ENCODE data around the gene FHIT. TPM values are rescaled to one million over a fixed set of nuclear protein-coding genes. Genes with fewer than 3 reads are reported as not detected.

The FHIT gene
- total RNA-seq, 4 donors from 2014 or later, result 1.6 to 12.9 (median 7.8) TPM

DNA sequence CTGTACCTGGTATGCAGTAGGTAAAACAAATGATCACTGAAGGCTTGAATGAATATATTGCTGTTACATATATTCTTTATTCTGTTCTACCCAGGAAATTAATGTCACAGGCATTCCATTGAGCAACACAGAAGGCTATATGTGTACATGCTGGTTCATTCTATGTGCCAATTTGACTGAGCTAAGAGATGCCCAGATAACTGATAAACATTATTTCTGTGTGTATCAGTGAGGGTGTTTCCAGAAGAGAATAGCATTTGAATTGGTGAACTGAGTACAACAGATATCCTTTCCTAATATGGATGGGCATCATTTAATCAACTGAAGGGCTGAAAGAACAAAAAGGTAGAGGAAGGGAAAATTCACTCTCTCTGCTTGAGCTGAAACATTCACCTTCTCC lies 886.8 kb downstream of the FHIT start:
- no peak for DNase-seq (ENCODE audit: low spot score in 2 of 2)
- TF ChIP-seq POLR2A (IDR thresholded peaks at IDR 0.05), result no peak
- TF ChIP-seq EP300 (IDR thresholded peaks at IDR 0.05), result no peak
- TF ChIP-seq, protein P1, sequence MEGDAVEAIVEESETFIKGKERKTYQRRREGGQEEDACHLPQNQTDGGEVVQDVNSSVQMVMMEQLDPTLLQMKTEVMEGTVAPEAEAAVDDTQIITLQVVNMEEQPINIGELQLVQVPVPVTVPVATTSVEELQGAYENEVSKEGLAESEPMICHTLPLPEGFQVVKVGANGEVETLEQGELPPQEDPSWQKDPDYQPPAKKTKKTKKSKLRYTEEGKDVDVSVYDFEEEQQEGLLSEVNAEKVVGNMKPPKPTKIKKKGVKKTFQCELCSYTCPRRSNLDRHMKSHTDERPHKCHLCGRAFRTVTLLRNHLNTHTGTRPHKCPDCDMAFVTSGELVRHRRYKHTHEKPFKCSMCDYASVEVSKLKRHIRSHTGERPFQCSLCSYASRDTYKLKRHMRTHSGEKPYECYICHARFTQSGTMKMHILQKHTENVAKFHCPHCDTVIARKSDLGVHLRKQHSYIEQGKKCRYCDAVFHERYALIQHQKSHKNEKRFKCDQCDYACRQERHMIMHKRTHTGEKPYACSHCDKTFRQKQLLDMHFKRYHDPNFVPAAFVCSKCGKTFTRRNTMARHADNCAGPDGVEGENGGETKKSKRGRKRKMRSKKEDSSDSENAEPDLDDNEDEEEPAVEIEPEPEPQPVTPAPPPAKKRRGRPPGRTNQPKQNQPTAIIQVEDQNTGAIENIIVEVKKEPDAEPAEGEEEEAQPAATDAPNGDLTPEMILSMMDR (IDR thresholded peaks at IDR 0.05), result no peak
- Histone ChIP-seq H3K4me1 (no peaks in the 10 kb centered on the region), H3K9me3 (no peaks in the 10 kb centered on the region), H3K4me3 (no peak overlapping the region), H3K36me3 (no peaks in the 10 kb centered on the region), H3K27me3 (no peaks in the 10 kb centered on the region), H3K27ac (no peak overlapping the region)

DNA sequence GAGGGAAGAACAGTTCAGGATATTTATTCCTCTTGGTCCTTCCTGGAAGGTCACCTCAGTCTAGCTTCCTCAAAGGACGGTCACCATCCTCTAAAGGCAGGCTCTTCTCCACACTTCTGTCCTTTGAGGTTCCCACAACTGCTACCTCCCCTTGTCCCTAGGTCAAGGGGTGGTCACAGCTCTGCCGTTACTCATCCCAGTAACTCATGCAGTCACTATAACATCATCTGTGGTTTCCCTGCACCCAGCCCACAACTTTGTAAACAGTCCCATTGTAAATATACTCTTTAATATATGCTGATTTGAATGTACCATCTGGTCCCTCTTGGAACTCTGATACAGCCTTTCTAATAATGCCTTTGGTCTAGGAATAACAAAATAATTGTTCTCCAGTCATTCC lies 887.4 kb downstream of the FHIT start:
- TF ChIP-seq, protein P1 (IDR thresholded peaks at IDR 0.05), result no peak
- TF ChIP-seq EP300 (IDR thresholded peaks at IDR 0.05) (no peak), POLR2A (IDR thresholded peaks at IDR 0.05) (no peak)
- H3K4me3 ChIP-seq, result no peak overlapping the region
- no peak for DNase-seq (ENCODE audit: low spot score in 2 of 2)
- no peaks in the 10 kb centered on the region for H3K4me1 ChIP-seq
- WGBS, 2 donors, result 60 to 67% methylated on average over 2 of the region's 2 CpGs
- H3K9me3 ChIP-seq, result no peaks in the 10 kb centered on the region
- H3K36me3 ChIP-seq, result no peaks in the 10 kb centered on the region
- H3K27ac ChIP-seq, result no peak overlapping the region
- H3K27me3 ChIP-seq, result no peaks in the 10 kb centered on the region

DNA sequence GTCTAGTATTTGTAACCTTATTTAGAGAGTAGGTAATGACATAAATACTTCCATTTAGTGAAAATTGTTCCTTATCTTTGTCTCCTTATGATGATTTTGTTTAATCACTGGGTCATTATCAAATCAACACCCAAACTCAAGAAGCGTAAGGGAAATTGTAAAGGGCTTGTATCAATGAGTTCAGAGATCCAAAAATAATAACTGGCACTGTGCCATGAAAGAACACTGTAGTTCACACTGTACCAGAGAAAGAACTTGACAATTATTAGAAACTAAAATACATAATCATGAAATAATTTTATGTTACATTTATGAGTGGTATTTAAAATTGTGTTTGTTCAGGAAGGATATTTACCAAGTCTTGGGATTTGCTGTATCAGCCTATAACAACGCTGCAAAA lies 895.4 kb downstream of the FHIT start:
- H3K36me3 ChIP-seq, result no peaks in the 10 kb centered on the region
- H3K4me1 ChIP-seq, result no peaks in the 10 kb centered on the region
- no peak overlapping the region for H3K27ac ChIP-seq
- H3K9me3 ChIP-seq, result no peaks in the 10 kb centered on the region
- no peak for DNase-seq (ENCODE audit: low spot score in 2 of 2)
- H3K4me3 ChIP-seq, result no peak overlapping the region
- H3K27me3 ChIP-seq, result no peaks in the 10 kb centered on the region
- TF ChIP-seq EP300 (IDR thresholded peaks at IDR 0.05) (no peak), POLR2A (IDR thresholded peaks at IDR 0.05) (no peak)
- TF ChIP-seq, protein P1 (IDR thresholded peaks at IDR 0.05), result no peak
- WGBS, 2 donors, result 36 to 47% methylated on average over 2 of the region's 2 CpGs

DNA sequence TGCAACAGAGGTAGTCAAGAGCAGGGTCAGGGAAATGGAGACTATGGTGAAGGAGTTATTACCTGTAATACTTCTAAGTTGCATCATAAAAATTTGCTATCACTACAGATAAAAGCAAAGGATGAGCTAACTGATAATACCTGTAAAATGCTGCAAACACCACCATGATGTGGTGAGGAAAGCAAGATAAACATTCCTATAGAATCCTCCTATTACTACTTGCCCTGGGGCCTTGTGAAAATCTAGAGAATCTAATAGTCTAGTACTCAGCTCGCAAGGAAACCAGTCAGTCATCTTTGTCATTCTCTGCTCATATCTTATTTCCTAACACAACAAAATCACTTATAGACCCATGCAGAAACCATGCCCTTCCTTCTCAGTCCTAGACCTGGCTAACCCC lies 899.8 kb downstream of the FHIT start:
- Histone ChIP-seq H3K36me3 (no peaks in the 10 kb centered on the region), H3K27ac (no peak overlapping the region), H3K27me3 (no peaks in the 10 kb centered on the region), H3K4me3 (no peak overlapping the region), H3K9me3 (no peaks in the 10 kb centered on the region), H3K4me1 (no peaks in the 10 kb centered on the region)
- WGBS, 2 donors, result 89 to 96% methylated on average over 1 of the region's 1 CpG
- no peak for DNase-seq (ENCODE audit: low spot score in 2 of 2)
- TF ChIP-seq POLR2A (IDR thresholded peaks at IDR 0.05), result no peak
- no peak for TF ChIP-seq EP300 (IDR thresholded peaks at IDR 0.05)
- TF ChIP-seq, protein P1 (IDR thresholded peaks at IDR 0.05), result no peak

DNA sequence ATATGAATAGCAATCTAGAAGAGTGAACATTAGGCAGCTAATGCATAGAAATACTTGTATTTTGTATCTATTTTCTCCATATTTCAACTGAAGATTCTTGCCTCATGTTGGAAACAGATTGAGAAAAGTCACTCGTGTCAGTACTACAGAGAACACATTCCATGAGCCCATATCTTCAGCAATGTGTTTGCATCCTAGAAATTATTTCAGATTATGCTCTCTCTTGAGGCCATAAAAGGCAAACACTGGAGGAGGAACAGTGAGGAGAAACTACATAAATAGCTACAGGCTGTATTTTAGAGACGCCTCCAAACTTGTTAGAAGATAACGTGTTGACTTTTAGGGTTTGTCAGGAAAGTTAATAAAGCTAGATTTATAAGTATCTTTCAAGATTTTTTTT lies 906.9 kb downstream of the FHIT start:
- Histone ChIP-seq H3K27ac (no peak overlapping the region), H3K4me3 (no peak overlapping the region), H3K27me3 (no peaks in the 10 kb centered on the region), H3K4me1 (no peaks in the 10 kb centered on the region), H3K36me3 (no peaks in the 10 kb centered on the region), H3K9me3 (no peaks in the 10 kb centered on the region)
- WGBS, 2 donors, result 52 to 58% methylated on average over 3 of the region's 3 CpGs
- no peak for DNase-seq (ENCODE audit: low spot score in 2 of 2)
- TF ChIP-seq, protein P1 (IDR thresholded peaks at IDR 0.05), result no peak
- no peak for TF ChIP-seq EP300 (IDR thresholded peaks at IDR 0.05)
- TF ChIP-seq POLR2A (IDR thresholded peaks at IDR 0.05), result no peak
